H1 (cell line): ENCODE measurements around the gene STX8. TPM values are rescaled to one million over a fixed set of nuclear protein-coding genes. Genes with fewer than 3 reads are reported as not detected.

Experiments used
- CTCF ChIA-PET: fragments of 300-600 bp; sonication (Branson Sonifier 250); formaldehyde crosslinking; loops from one replicate; lab custom pipeline; 2021; ENCODE audit not compliant: partially characterized antibody; lab: Charles Lee
- POLR2A ChIA-PET: fragments of 300-600 bp; sonication (Branson Sonifier 250); formaldehyde crosslinking; loops from one replicate; lab custom pipeline; 2021; ENCODE audit warnings: inconsistent platforms; ENCODE audit not compliant: partially characterized antibody; lab: Charles Lee
- DNase-seq, 2 experiments: peaks; one replicate each; pipeline versions ENCODE4 v3.0.0 to v3.0.0-alpha.2; 2010 to 2022; ENCODE audit warnings: low spot score in 2 of 2, low read depth in 1 of 2, mixed read lengths in 1 of 2
- FAIRE-seq: peaks from 2 replicates; lab custom pipeline; 2011; peaks lifted over from hg19 to GRCh38; lab: Jason Lieb, UNC
- H2AFZ ChIP-seq: 2 replicates; pipeline ENCODE4 v1.8.1; 2012; ENCODE audit warnings: low read length, inconsistent platforms
- H2AK5ac ChIP-seq: 2 replicates; pipeline ENCODE4 v1.6.1; 2013; ENCODE audit warnings: low read depth, low read length
- H2BK120ac ChIP-seq: replicated peaks from 2 replicates; pipeline ENCODE3; 2013; ENCODE audit warnings: low read depth, low read length, inconsistent platforms
- H2BK12ac ChIP-seq: 2 replicates; pipeline ENCODE4 v1.6.1; 2013; ENCODE audit warnings: low read depth, low read length
- H2BK15ac ChIP-seq: 2 replicates; pipeline ENCODE4 v1.6.1; 2013; ENCODE audit warnings: low read length
- H2BK20ac ChIP-seq: 2 replicates; pipeline ENCODE4 v1.6.1; 2013; ENCODE audit warnings: low read length
- H2BK5ac ChIP-seq: 2 replicates; pipeline ENCODE4 v1.6.1; 2013; ENCODE audit warnings: low read depth, low read length
- H3K14ac ChIP-seq: 2 replicates; pipeline ENCODE4 v1.6.1; 2013; ENCODE audit warnings: inconsistent platforms; ENCODE audit not compliant: insufficient read length
- H3K18ac ChIP-seq: 2 replicates; pipeline ENCODE4 v1.6.1; 2013; ENCODE audit warnings: low read length; ENCODE audit errors: extremely low read depth
- H3K23ac ChIP-seq: 2 replicates; pipeline ENCODE4 v1.6.1; 2013; ENCODE audit warnings: inconsistent platforms; ENCODE audit not compliant: insufficient read length
- H3K23me2 ChIP-seq: 2 replicates; pipeline ENCODE4 v1.6.1; 2013; ENCODE audit warnings: low read depth, low read length
- H3K27ac ChIP-seq: 2 replicates; pipeline ENCODE4 v1.6.1; 2011; ENCODE audit warnings: low read depth, low read length, inconsistent platforms
- H3K27me3 ChIP-seq, 4 experiments: replicated peaks in 1 of 4; 1 replicate in 1 of 4; 2 replicates in 3 of 4; pipeline versions ENCODE4 v1.6.1 to v1.8.1; 2011 to 2013; ENCODE audit warnings: low read length in 3 of 4, mild to moderate bottlenecking in 3 of 4, inconsistent platforms in 2 of 4, mixed read lengths in 2 of 4, moderate library complexity in 1 of 4; ENCODE audit not compliant: control insufficient read depth in 3 of 4, insufficient read depth in 3 of 4; ENCODE audit errors: extremely low read depth in 1 of 4
- H3K36me3 ChIP-seq, 4 experiments: 2 replicates each; pipeline versions ENCODE4 v1.6.1 to v1.8.1; 2011 to 2013; ENCODE audit warnings: mild to moderate bottlenecking in 4 of 4, low read length in 3 of 4, moderate library complexity in 2 of 4, control low read depth in 1 of 4, inconsistent platforms in 1 of 4; ENCODE audit not compliant: insufficient read depth in 4 of 4, control insufficient read depth in 2 of 4
- H3K4ac ChIP-seq: replicated peaks from 2 replicates; pipeline ENCODE3; 2013; ENCODE audit warnings: low read length, low read depth, mixed read lengths, inconsistent platforms; ENCODE audit not compliant: insufficient read length
- H3K4me1 ChIP-seq, 4 experiments: replicated peaks in 1 of 4; 1 replicate in 1 of 4; 2 replicates in 3 of 4; pipeline versions ENCODE4 v1.6.1 to v1.8.1; 2011 to 2013; ENCODE audit warnings: low read length in 3 of 4, inconsistent platforms in 2 of 4, mixed read lengths in 1 of 4; ENCODE audit not compliant: insufficient read depth in 4 of 4, control insufficient read depth in 3 of 4
- H3K4me2 ChIP-seq, 2 experiments: 2 replicates each; pipeline versions ENCODE4 v1.6.1 to v1.8.1; 2011 to 2013; ENCODE audit warnings: low read depth in 2 of 2, low read length in 2 of 2, control low read depth in 1 of 2, inconsistent platforms in 1 of 2, mild to moderate bottlenecking in 1 of 2; ENCODE audit not compliant: insufficient read depth in 1 of 2
- H3K4me3 ChIP-seq, 4 experiments: fragments of 200-600, 300-600 bp in 1 of 4; sonication (generic), shearing (Covaris generic), sonication (Bioruptor Twin) in 1 of 4; 2 replicates each; pipeline versions ENCODE4 v1.5.1 to v1.8.1; 2011 to 2016; ENCODE audit warnings: low read length in 4 of 4, low read depth in 3 of 4, control low read depth in 2 of 4, inconsistent platforms in 2 of 4, mild to moderate bottlenecking in 2 of 4, mixed read lengths in 1 of 4, moderate library complexity in 1 of 4; ENCODE audit not compliant: insufficient read depth in 2 of 4; ENCODE audit errors: extremely low read depth in 1 of 4
- H3K56ac ChIP-seq: replicated peaks from 2 replicates; pipeline ENCODE3; 2013; ENCODE audit warnings: low read depth, mild to moderate bottlenecking, mixed read lengths, low read length, inconsistent platforms; ENCODE audit not compliant: insufficient read length
- H3K79me1 ChIP-seq: 2 replicates; pipeline ENCODE4 v1.6.1; 2013; ENCODE audit warnings: low read depth, low read length, control low read depth
- H3K79me2 ChIP-seq, 2 experiments: 2 replicates each; pipeline versions ENCODE4 v1.6.1 to v1.8.1; 2012 to 2013; ENCODE audit warnings: low read length in 2 of 2, mild to moderate bottlenecking in 2 of 2, inconsistent platforms in 1 of 2; ENCODE audit not compliant: insufficient read depth in 2 of 2, control insufficient read depth in 1 of 2
- H3K9ac ChIP-seq, 4 experiments: replicated peaks in 1 of 4; 1 replicate in 1 of 4; 2 replicates in 3 of 4; pipeline versions ENCODE4 v1.6.1 to v1.8.1; 2011 to 2013; ENCODE audit warnings: low read depth in 3 of 4, low read length in 3 of 4, control low read depth in 2 of 4, mild to moderate bottlenecking in 2 of 4, moderate library complexity in 2 of 4, inconsistent platforms in 1 of 4; ENCODE audit errors: extremely low read depth in 1 of 4
- H3K9me3 ChIP-seq, 2 experiments: 2 replicates each; pipeline versions ENCODE4 v1.6.1 to v1.8.1; 2012 to 2013; ENCODE audit warnings: mild to moderate bottlenecking in 2 of 2, moderate library complexity in 2 of 2, control low read depth in 1 of 2, inconsistent platforms in 1 of 2, low read depth in 1 of 2, low read length in 1 of 2, mixed read lengths in 1 of 2; ENCODE audit not compliant: insufficient read depth in 2 of 2
- H4K20me1 ChIP-seq, 2 experiments: replicated peaks in 1 of 2; 2 replicates each; pipeline versions ENCODE3 to v1.8.1; 2011 to 2013; ENCODE audit warnings: inconsistent platforms in 2 of 2, low read length in 2 of 2, mild to moderate bottlenecking in 1 of 2; ENCODE audit not compliant: insufficient read depth in 2 of 2, control insufficient read depth in 1 of 2
- H4K5ac ChIP-seq: 2 replicates; pipeline ENCODE4 v1.6.1; 2013; ENCODE audit warnings: low read length, low read depth, mixed read lengths, inconsistent platforms; ENCODE audit not compliant: insufficient read length
- H4K8ac ChIP-seq: 2 replicates; pipeline ENCODE4 v1.8.0; 2013; ENCODE audit warnings: mild to moderate bottlenecking, moderate library complexity, low read length, inconsistent platforms; ENCODE audit not compliant: insufficient read depth; ENCODE audit errors: extremely low read depth
- H4K91ac ChIP-seq: replicated peaks from 2 replicates; pipeline ENCODE3; 2013; ENCODE audit warnings: low read length, mixed read lengths, inconsistent platforms; ENCODE audit not compliant: insufficient read length
- ASH2L ChIP-seq: fragments of 200-600, 300-600 bp; sonication (generic); IDR thresholded peaks from one replicate; pipeline ENCODE4 v1.7.1; 2017; ENCODE audit warnings: low read length
- CBX5 ChIP-seq: fragments of 300-800, 300-1000 bp; sonication (generic); IDR thresholded peaks from 2 replicates; pipeline ENCODE4 v1.7.1; 2016; ENCODE audit warnings: antibody characterized with exemption, low read length, low read depth
- CTBP2 ChIP-seq: IDR thresholded peaks from 2 replicates; pipeline ENCODE4 v1.7.0; 2011; ENCODE audit warnings: borderline replicate concordance, mild to moderate bottlenecking, moderate library complexity, mixed read lengths, low read length; ENCODE audit not compliant: insufficient read depth, insufficient read length
- KDM4A ChIP-seq: IDR thresholded peaks from one replicate; pipeline ENCODE4 v1.7.1; 2012; ENCODE audit warnings: low read depth, mild to moderate bottlenecking, moderate library complexity, low read length, inconsistent platforms; ENCODE audit not compliant: severe bottlenecking
- RAD21 ChIP-seq, 2 experiments: IDR thresholded peaks in 1 of 2; conservative IDR thresholded peaks in 1 of 2; 2 replicates each; pipeline ENCODE4 v1.6.1; 2011; ENCODE audit warnings: low read depth in 2 of 2, low read length in 2 of 2, improper control_type of control experiment in 1 of 2, inconsistent platforms in 1 of 2, mild to moderate bottlenecking in 1 of 2, moderate library complexity in 1 of 2
- SUZ12 ChIP-seq: fragments of 200-600 bp; sonication (generic); IDR thresholded peaks from 2 replicates; pipeline ENCODE4 v1.6.1; 2012; ENCODE audit warnings: mild to moderate bottlenecking, inconsistent platforms, low read length, moderate library complexity, mixed read lengths
- TAF1 ChIP-seq: IDR thresholded peaks from 2 replicates; pipeline ENCODE4 v1.6.1; 2011; ENCODE audit warnings: mild to moderate bottlenecking, low read depth, low read length
- WGBS, 2 experiments: shearing (Covaris generic) in 1 of 2; methylation state at CpG; one replicate each; pipeline versions ENCODE4 v1.1.6 to v1.1.7; 2013 to 2015; ENCODE audit warnings: low lambda C conversion rate in 2 of 2, mixed read lengths in 2 of 2, inconsistent platforms in 1 of 2, low coverage in 1 of 2, missing lambda C conversion rate in 1 of 2; ENCODE audit not compliant: insufficient replicate concordance in 2 of 2, insufficient coverage in 1 of 2, insufficient read length in 1 of 2; ENCODE audit errors: extremely low coverage in 1 of 2, missing lambda C conversion rate in 1 of 2; 5-methylcytosine and 5-hydroxymethylcytosine counted together
- polyA plus RNA-seq, 7 experiments: library from polyadenylated mRNA; depleted of rRNA in 3 of 7; stranded (reverse) in 5 of 7; unstranded in 2 of 7; fragments of >200 nt in 5 of 7; fragments of 200-250 nt in 2 of 7; gene quantifications; 1 replicate in 5 of 7; 2 replicates in 1 of 7; 4 replicates in 1 of 7; pipeline versions ENCODE4 v1.2.1 to v1.2.3, GENCODE V29; 2011 to 2013; ENCODE audit warnings: missing spikeins in 2 of 7, mixed read lengths in 2 of 7
- total RNA-seq: library from RNA; stranded (reverse); fragmentation: NEBNext Ultra II Directional; extraction: Animal tissue kit (Norgen Biotek cat#: 25700); gene quantifications from 2 replicates; pipeline ENCODE4 v1.2.1, GENCODE V29; 2021
- TF ChIP-seq, protein P1 (sequence below): IDR thresholded peaks from 2 replicates; pipeline ENCODE4 v1.6.1; 2012; ENCODE audit warnings: inconsistent platforms
- TF ChIP-seq, protein P2 (sequence below): IDR thresholded peaks from 2 replicates; pipeline ENCODE4 v1.6.1; 2011; ENCODE audit warnings: low read length, improper control_type of control experiment

The STX8 gene
- total and polyA plus RNA-seq, 2 of the 8 experiments (the other 6 are each of a cell fraction or from before 2014, with no cell fraction given), result 22.8 to 42.5 TPM

DNA sequence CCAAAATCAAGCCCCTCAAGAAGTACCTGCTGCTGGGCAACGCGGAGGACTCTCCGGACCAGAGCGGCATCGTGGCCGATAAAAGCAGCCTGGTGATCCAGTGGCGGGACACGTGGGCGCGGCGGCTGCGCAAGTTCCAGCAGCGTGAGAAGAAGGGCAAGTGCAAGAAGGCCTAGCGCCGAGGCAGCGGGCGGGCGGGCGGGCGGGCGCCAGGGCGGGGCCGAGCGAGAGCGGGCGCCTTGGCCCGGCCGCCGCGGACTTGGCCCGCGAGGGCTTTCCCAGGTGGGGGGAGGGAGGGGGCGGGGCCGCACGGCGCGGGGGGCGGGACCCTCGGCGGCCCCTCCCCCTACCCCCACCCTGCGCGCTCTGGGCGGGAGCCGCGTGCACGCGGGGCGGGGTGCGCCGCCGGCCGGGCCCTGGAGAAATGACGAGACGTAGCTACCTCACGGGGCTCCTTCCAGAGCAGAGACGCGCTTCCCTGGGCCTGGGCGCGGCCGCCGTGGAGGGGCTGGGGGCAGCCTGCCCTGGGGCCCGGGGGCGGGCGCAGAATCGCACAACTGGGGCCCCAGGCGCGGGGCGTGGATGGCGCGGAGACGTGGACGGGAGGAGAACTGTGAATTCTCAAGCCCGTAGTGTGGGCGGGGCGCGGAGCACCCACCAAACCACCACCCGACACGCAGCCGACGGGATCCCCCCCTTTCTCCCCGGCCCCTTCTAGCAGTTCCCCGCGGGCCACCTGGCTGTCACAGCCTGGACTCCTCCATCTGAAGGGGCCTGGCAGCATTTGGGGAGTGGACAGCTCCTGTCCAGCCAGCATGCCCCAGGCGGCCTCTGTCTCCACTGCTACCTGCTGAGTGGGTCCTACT is 335.6 kb downstream of the STX8 start:
- H4K91ac ChIP-seq, result peak overlapping the region; percentile 28
- H3K27ac ChIP-seq, result no peak overlapping the region
- H3K9ac ChIP-seq, result peak overlapping the region in 1 of 4 experiments; percentile 14; a peak in 2 of 7 replicates
- peak overlapping the region; percentile 94; the same call in 1 of the 2 replicates for H2BK12ac ChIP-seq
- H3K9me3 ChIP-seq, result no peaks in the 10 kb centered on the region
- H2BK120ac ChIP-seq, result no peak overlapping the region
- no peak overlapping the region for H3K56ac ChIP-seq
- peak overlapping the region; percentile 83; the same call in 1 of the 2 replicates for H3K18ac ChIP-seq
- H3K4me1 ChIP-seq, result peaks cover 3 to 26% (median 18%) of the 10 kb centered on the region in 4 experiments
- no peak overlapping the region for H4K5ac ChIP-seq
- POLR2A ChIA-PET, result no interaction called here
- H2AK5ac ChIP-seq, result 0 out of 2 replicates have a peak overlapping the region, but pooled peaks have one; percentile 5
- CTCF ChIA-PET, result interaction anchor here (0.8 to 2.8 kb wide), 4 partner anchors 12 to 242 kb away, joined by 3 to 10 read pairs (median 4); no protein-coding TSS in a partner anchor
- H2BK20ac ChIP-seq, result no peak overlapping the region
- WGBS, 2 experiments, result 11% methylated on average over 9 of the region's 84 CpGs; no CpG with 5 or more reads in 1 of the 2 experiments
- no peak overlapping the region for H2BK15ac ChIP-seq
- H2AFZ ChIP-seq, result peak overlapping the region; percentile 98
- no peaks in the 10 kb centered on the region for H3K79me2 ChIP-seq
- no peak overlapping the region for H3K14ac ChIP-seq
- peak overlapping the region; percentile 83 to 98 for H3K4me2 ChIP-seq
- H3K4me3 ChIP-seq, result peak overlapping the region; percentile 27 to 66 (median 44)
- peak in 1 of 2 experiments; percentile 71 for DNase-seq
- H3K23me2 ChIP-seq, result peaks cover 11% of the 10 kb centered on the region
- H3K23ac ChIP-seq, result no peak overlapping the region
- no peaks in the 10 kb centered on the region for H3K79me1 ChIP-seq
- no peaks in the 10 kb centered on the region for H4K20me1 ChIP-seq
- H2BK5ac ChIP-seq, result no peak overlapping the region
- H3K36me3 ChIP-seq, result no peaks in the 10 kb centered on the region
- peak overlapping the region; percentile 39 for H4K8ac ChIP-seq
- H3K27me3 ChIP-seq, result peaks cover 0 to 14% (median 9%) of the 10 kb centered on the region in 4 experiments; a peak in 6 of 7 replicates
- H3K4ac ChIP-seq, result no peak overlapping the region
- FAIRE-seq, result no peak
- TF ChIP-seq, protein P1, sequence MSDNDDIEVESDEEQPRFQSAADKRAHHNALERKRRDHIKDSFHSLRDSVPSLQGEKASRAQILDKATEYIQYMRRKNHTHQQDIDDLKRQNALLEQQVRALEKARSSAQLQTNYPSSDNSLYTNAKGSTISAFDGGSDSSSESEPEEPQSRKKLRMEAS, result peak; percentile 83
- TF ChIP-seq CBX5, result no peak
- TF ChIP-seq ASH2L, result peak; percentile 23
- no peak for TF ChIP-seq SUZ12
- TF ChIP-seq RAD21 (IDR thresholded peaks at IDR 0.05 in 1 of 2, conservative IDR thresholded peaks at IDR 0.05 in 1 of 2; ENCODE audit: low read depth in 2 of 2, low read length in 2 of 2), result no peak
- peak; percentile 48 for TF ChIP-seq KDM4A
- TF ChIP-seq, protein P2, sequence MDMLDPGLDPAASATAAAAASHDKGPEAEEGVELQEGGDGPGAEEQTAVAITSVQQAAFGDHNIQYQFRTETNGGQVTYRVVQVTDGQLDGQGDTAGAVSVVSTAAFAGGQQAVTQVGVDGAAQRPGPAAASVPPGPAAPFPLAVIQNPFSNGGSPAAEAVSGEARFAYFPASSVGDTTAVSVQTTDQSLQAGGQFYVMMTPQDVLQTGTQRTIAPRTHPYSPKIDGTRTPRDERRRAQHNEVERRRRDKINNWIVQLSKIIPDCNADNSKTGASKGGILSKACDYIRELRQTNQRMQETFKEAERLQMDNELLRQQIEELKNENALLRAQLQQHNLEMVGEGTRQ, result peak; percentile 23; the same call in 1 of the 2 replicates
- TF ChIP-seq CTBP2, result peak; percentile 26
- TF ChIP-seq TAF1, result 0 out of 2 replicates have a peak, but pooled peaks have one; percentile 12
